Right atrium auricular region (tissue), 2 donors: ENCODE data around the gene RASL11B. TPM values are rescaled to one million over a fixed set of nuclear protein-coding genes. Genes with fewer than 3 reads are reported as not detected.

Experiments
- DNase-seq: peaks from one replicate; pipeline ENCODE4 v3.0.0-alpha.2; 2019; ENCODE audit warnings: low spot score
- H3K27ac ChIP-seq, 2 donors: fragments of 200-600 bp; sonication (generic); 1 replicate in 1 of 2; 2 replicates in 1 of 2; pipeline ENCODE4 v1.5.1; 2016 to 2019
- H3K27me3 ChIP-seq, 2 donors: fragments of 200-600 bp; sonication (generic); one replicate each; pipeline versions ENCODE4 v1.5.1 to v1.6.0; 2017 to 2019
- H3K36me3 ChIP-seq: fragments of 200-600 bp; sonication (generic); one replicate; pipeline ENCODE4 v1.5.1; 2016
- H3K4me1 ChIP-seq, 2 donors: fragments of 200-600 bp; sonication (generic); one replicate each; pipeline versions ENCODE4 v1.5.1 to v1.6.0; 2017 to 2019
- H3K4me3 ChIP-seq, 2 donors: fragments of 200-600 bp; sonication (generic); 1 replicate in 1 of 2; 2 replicates in 1 of 2; pipeline ENCODE4 v1.5.1; 2017 to 2019; ENCODE audit warnings: mild to moderate bottlenecking in 1 of 2, moderate library complexity in 1 of 2
- H3K9me3 ChIP-seq, 2 donors: fragments of 200-600 bp; sonication (generic); one replicate each; pipeline ENCODE4 v1.5.1; 2019
- CTCF ChIP-seq, 2 donors: fragments of 200-600 bp; sonication (generic); IDR thresholded peaks; one replicate each; pipeline ENCODE4 v1.5.1; 2019; ENCODE audit warnings: antibody characterized with exemption in 2 of 2
- total RNA-seq, 2 donors: library from RNA; depleted of rRNA; stranded (reverse); fragments of >200 nt; gene quantifications; one replicate each; pipeline ENCODE4 v1.1.0, GENCODE V29; 2016

The RASL11B gene
- total RNA-seq, 2 donors from 2014 or later, result 10.9 to 12.2 TPM

GRCh38 chr4:52883707-52884669, 21.9 kb downstream of the RASL11B start:
- no peak for TF ChIP-seq CTCF (IDR thresholded peaks at IDR 0.05)
- no peaks in the 10 kb centered on the region for H3K4me1 ChIP-seq
- H3K27ac ChIP-seq, result no peak overlapping the region
- no peak overlapping the region for H3K4me3 ChIP-seq
- no peak for DNase-seq
- H3K9me3 ChIP-seq, result no peaks in the 10 kb centered on the region
- H3K36me3 ChIP-seq, result no peaks in the 10 kb centered on the region
- no peaks in the 10 kb centered on the region for H3K27me3 ChIP-seq

- no peaks in the 10 kb centered on the region for H3K27me3 ChIP-seq
- no peak for DNase-seq
- no peaks in the 10 kb centered on the region for H3K9me3 ChIP-seq
- H3K27ac ChIP-seq, result no peak overlapping the region
- no peak for TF ChIP-seq CTCF (IDR thresholded peaks at IDR 0.05)
- no peaks in the 10 kb centered on the region for H3K36me3 ChIP-seq
- H3K4me1 ChIP-seq, result no peaks in the 10 kb centered on the region
- H3K4me3 ChIP-seq, result no peak overlapping the region
Observed at GRCh38 chr4:52884994-52885393, 22.9 kb downstream of the RASL11B start.

- Histone ChIP-seq H3K4me1 (no peaks in the 10 kb centered on the region), H3K4me3 (no peak overlapping the region), H3K36me3 (no peaks in the 10 kb centered on the region), H3K9me3 (no peaks in the 10 kb centered on the region), H3K27me3 (no peaks in the 10 kb centered on the region), H3K27ac (no peak overlapping the region)
- TF ChIP-seq CTCF (IDR thresholded peaks at IDR 0.05), result no peak
- DNase-seq, result no peak
Observed at GRCh38 chr4:52889354-52889753, 27.2 kb downstream of the RASL11B start.

- Histone ChIP-seq H3K27me3 (no peaks in the 10 kb centered on the region), H3K36me3 (no peaks in the 10 kb centered on the region), H3K4me3 (no peak overlapping the region), H3K9me3 (no peaks in the 10 kb centered on the region), H3K4me1 (no peaks in the 10 kb centered on the region), H3K27ac (no peak overlapping the region)
- no peak for DNase-seq
- no peak for TF ChIP-seq CTCF (IDR thresholded peaks at IDR 0.05)
Observed at GRCh38 chr4:52889778-52890520, 27.8 kb downstream of the RASL11B start.

GRCh38 chr4:52890521-52890791, 28.3 kb downstream of the RASL11B start:
- no peaks in the 10 kb centered on the region for H3K4me1 ChIP-seq
- no peaks in the 10 kb centered on the region for H3K36me3 ChIP-seq
- DNase-seq, result no peak
- no peak for TF ChIP-seq CTCF (IDR thresholded peaks at IDR 0.05)
- H3K4me3 ChIP-seq, result no peak overlapping the region
- no peaks in the 10 kb centered on the region for H3K27me3 ChIP-seq
- no peak overlapping the region for H3K27ac ChIP-seq
- H3K9me3 ChIP-seq, result no peaks in the 10 kb centered on the region
